ENCODE data around the gene METTL23.
A peak's percentile ranks its signal among the peaks of the same experiment; 100 is the strongest.

GRCh38 chr17:76737082-76737675 is 10.5 kb downstream of the METTL23 start, which contains the start of gene SRSF2:
- TF ChIP-seq POLR2AphosphoS5 (IDR thresholded peaks at IDR 0.05) = peak; percentile 99 to 100
- no peak for TF ChIP-seq CTCF (IDR thresholded peaks at IDR 0.05)
- peak; percentile 99 for TF ChIP-seq POLR2A (IDR thresholded peaks at IDR 0.05; ENCODE audit: low read depth)

Data from esophagus muscularis mucosa (tissue), 3 donors.